Measurements from ENCODE around the gene DOCK4.

DNA sequence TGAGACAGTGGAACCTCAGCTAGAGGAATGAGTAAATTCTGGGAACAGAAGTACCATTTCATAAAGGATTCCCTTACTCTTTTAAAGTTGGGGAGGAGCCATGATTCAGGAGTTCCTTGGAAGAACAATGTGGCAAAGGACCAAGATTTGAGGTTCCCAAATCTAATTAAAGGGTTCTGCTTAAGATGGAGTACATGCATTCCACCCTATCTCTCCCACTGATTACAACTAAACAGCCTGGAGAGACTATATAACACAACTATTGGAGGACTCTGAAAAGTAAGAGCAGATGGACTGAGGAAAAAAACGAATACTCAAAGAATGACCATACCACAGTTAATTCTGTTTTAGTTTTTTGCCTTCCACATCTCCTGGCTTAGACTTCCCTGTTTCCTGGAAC, 431.0 kb downstream of the DOCK4 start:
- TF ChIP-seq, protein P1, sequence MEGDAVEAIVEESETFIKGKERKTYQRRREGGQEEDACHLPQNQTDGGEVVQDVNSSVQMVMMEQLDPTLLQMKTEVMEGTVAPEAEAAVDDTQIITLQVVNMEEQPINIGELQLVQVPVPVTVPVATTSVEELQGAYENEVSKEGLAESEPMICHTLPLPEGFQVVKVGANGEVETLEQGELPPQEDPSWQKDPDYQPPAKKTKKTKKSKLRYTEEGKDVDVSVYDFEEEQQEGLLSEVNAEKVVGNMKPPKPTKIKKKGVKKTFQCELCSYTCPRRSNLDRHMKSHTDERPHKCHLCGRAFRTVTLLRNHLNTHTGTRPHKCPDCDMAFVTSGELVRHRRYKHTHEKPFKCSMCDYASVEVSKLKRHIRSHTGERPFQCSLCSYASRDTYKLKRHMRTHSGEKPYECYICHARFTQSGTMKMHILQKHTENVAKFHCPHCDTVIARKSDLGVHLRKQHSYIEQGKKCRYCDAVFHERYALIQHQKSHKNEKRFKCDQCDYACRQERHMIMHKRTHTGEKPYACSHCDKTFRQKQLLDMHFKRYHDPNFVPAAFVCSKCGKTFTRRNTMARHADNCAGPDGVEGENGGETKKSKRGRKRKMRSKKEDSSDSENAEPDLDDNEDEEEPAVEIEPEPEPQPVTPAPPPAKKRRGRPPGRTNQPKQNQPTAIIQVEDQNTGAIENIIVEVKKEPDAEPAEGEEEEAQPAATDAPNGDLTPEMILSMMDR (conservative IDR thresholded peaks at IDR 0.05), result no peak
- TF ChIP-seq ZFX (IDR thresholded peaks at IDR 0.05), result no peak

All from C4-2B (cell line).